ENCODE measurements around the gene MYMK. TPM values are rescaled to one million over a fixed set of nuclear protein-coding genes. Genes with fewer than 3 reads are reported as not detected.

MYMK gene
- not detected in 2 replicates for total RNA-seq

- Histone ChIP-seq H3K4me3 (ENCODE audit: low read depth, low read length) (no peak within 1 kb of the TSS), H3K36me3 (ENCODE audit: control insufficient read depth, insufficient read depth, low read length) (no peaks in the 10 kb centered on the region), H3K27me3 (ENCODE audit: control insufficient read depth, insufficient read depth, low read length) (peaks cover 71% of the 10 kb centered on the region)
- TF ChIP-seq CTCF (IDR thresholded peaks at IDR 0.05; ENCODE audit: insufficient read depth, low read length, poor library complexity, severe bottlenecking): no peak
- no peak for DNase-seq (ENCODE audit: low read depth)
These were observed at the start of gene MYMK for GRCh38 chr9:133524679-133525228. TSS of gene MYMK (minus strand) at chr9:133524959. CDS start at chr9:133524844, 115 bp downstream.

- no peak for TF ChIP-seq CTCF (IDR thresholded peaks at IDR 0.05; ENCODE audit: insufficient read depth, low read length, poor library complexity, severe bottlenecking)
- no peaks in the 10 kb centered on the region for H3K36me3 ChIP-seq (ENCODE audit: control insufficient read depth, insufficient read depth, low read length)
- no peak overlapping the region for H3K4me3 ChIP-seq (ENCODE audit: low read depth, low read length)
- no peak for DNase-seq (ENCODE audit: low read depth)
- peaks cover 44% of the 10 kb centered on the region for H3K27me3 ChIP-seq (ENCODE audit: control insufficient read depth, insufficient read depth, low read length)
These were observed 49.2 kb upstream of the MYMK start for GRCh38 chr9:133573791-133574515.

- TF ChIP-seq CTCF (IDR thresholded peaks at IDR 0.05; ENCODE audit: insufficient read depth, low read length, poor library complexity, severe bottlenecking): no peak
- H3K36me3 ChIP-seq (ENCODE audit: control insufficient read depth, insufficient read depth, low read length): no peaks in the 10 kb centered on the region
- no peak overlapping the region for H3K4me3 ChIP-seq (ENCODE audit: low read depth, low read length)
- peaks cover 34% of the 10 kb centered on the region for H3K27me3 ChIP-seq (ENCODE audit: control insufficient read depth, insufficient read depth, low read length)
- DNase-seq (ENCODE audit: low read depth): no peak
These were observed 48.1 kb upstream of the MYMK start for GRCh38 chr9:133572821-133573361.

- no peaks in the 10 kb centered on the region for H3K36me3 ChIP-seq (ENCODE audit: control insufficient read depth, insufficient read depth, low read length)
- TF ChIP-seq CTCF (IDR thresholded peaks at IDR 0.05; ENCODE audit: insufficient read depth, low read length, poor library complexity, severe bottlenecking): no peak
- H3K27me3 ChIP-seq (ENCODE audit: control insufficient read depth, insufficient read depth, low read length): peaks cover 27% of the 10 kb centered on the region
- DNase-seq (ENCODE audit: low read depth): no peak
- no peak overlapping the region for H3K4me3 ChIP-seq (ENCODE audit: low read depth, low read length)
These were observed 47.3 kb upstream of the MYMK start for GRCh38 chr9:133571896-133572595.

GRCh38 chr9:133571391-133571890 lies 46.7 kb upstream of the MYMK start:
- no peak for TF ChIP-seq CTCF (IDR thresholded peaks at IDR 0.05; ENCODE audit: insufficient read depth, low read length, poor library complexity, severe bottlenecking)
- DNase-seq (ENCODE audit: low read depth): no peak
- Histone ChIP-seq H3K4me3 (ENCODE audit: low read depth, low read length) (no peak overlapping the region), H3K36me3 (ENCODE audit: control insufficient read depth, insufficient read depth, low read length) (no peaks in the 10 kb centered on the region), H3K27me3 (ENCODE audit: control insufficient read depth, insufficient read depth, low read length) (peaks cover 23% of the 10 kb centered on the region)
